A673 (cell line): Measurements from ENCODE around the gene SLC35F2. TPM values are rescaled to one million over a fixed set of nuclear protein-coding genes. Genes with fewer than 3 reads are reported as not detected.

Experiments
- BruUV-seq: library from RNA; stranded (reverse); fragments of 400-500 nt; replicated peaks from 2 replicates; lab custom pipeline; 2021; lab: Mats Ljungman, UMichigan
- CTCF ChIA-PET: fragments of 300-600 bp; sonication (Branson Sonifier 250); formaldehyde crosslinking; loops from one replicate; lab custom pipeline; 2022; ENCODE audit warnings: antibody characterized with exemption; lab: Charles Lee
- POLR2A ChIA-PET: fragments of 300-600 bp; sonication (Branson Sonifier 250); formaldehyde crosslinking; loops from one replicate; lab custom pipeline; 2022; ENCODE audit warnings: antibody characterized with exemption; ENCODE audit not compliant: low non-redundant PET; lab: Charles Lee
- DNase-seq: peaks from one replicate; pipeline ENCODE4 v3.0.0-alpha.2; 2015; ENCODE audit warnings: low spot score
- H3K27ac ChIP-seq: fragments of 200-600 bp; sonication (generic); 2 replicates; pipeline ENCODE4 v1.5.1; 2016; ENCODE audit warnings: mixed run types, low read depth, mild to moderate bottlenecking, mixed read lengths, antibody characterized with exemption, low read length; ENCODE audit not compliant: poor library complexity, severe bottlenecking
- H3K27me3 ChIP-seq: fragments of 200-600 bp; sonication (generic); replicated peaks from 2 replicates; pipeline ENCODE4 v1.6.1; 2017; ENCODE audit warnings: mixed run types, low read depth, mild to moderate bottlenecking, mixed read lengths, antibody characterized with exemption, low read length; ENCODE audit not compliant: insufficient read depth, poor library complexity
- H3K36me3 ChIP-seq: fragments of 200-600 bp; sonication (generic); 2 replicates; pipeline ENCODE4 v1.6.1; 2016; ENCODE audit warnings: mixed run types, mild to moderate bottlenecking, mixed read lengths, antibody characterized with exemption, low read length; ENCODE audit not compliant: insufficient read depth, poor library complexity, severe bottlenecking
- H3K4me1 ChIP-seq: fragments of 200-600 bp; sonication (generic); 2 replicates; pipeline ENCODE4 v1.6.1; 2017; ENCODE audit warnings: mixed run types, mild to moderate bottlenecking, mixed read lengths, antibody characterized with exemption, low read length; ENCODE audit not compliant: insufficient read depth, poor library complexity, severe bottlenecking
- H3K4me3 ChIP-seq: fragments of 200-600 bp; sonication (generic); 2 replicates; pipeline ENCODE4 v1.5.1; 2016; ENCODE audit warnings: low read depth, mixed run types, mild to moderate bottlenecking, mixed read lengths, low read length; ENCODE audit not compliant: poor library complexity, severe bottlenecking
- H3K9me3 ChIP-seq: fragments of 200-600 bp; sonication (generic); 2 replicates; pipeline ENCODE4 v1.6.1; 2016; ENCODE audit warnings: mixed run types, low read depth, mild to moderate bottlenecking, mixed read lengths, antibody characterized with exemption, low read length; ENCODE audit not compliant: poor library complexity, severe bottlenecking
- EZH2 ChIP-seq: fragments of 200-600 bp; sonication (generic); IDR thresholded peaks from 2 replicates; pipeline ENCODE4 v1.6.1; 2017; ENCODE audit warnings: borderline replicate concordance, low read depth, mild to moderate bottlenecking, mixed read lengths, antibody characterized with exemption, low read length; ENCODE audit not compliant: poor library complexity, severe bottlenecking
- intact Hi-C: fragments of 100-400 bp; cut with micrococcal nuclease; formaldehyde crosslinking; loops from one replicate; pipeline ENCODE4 v1.10.0; 2022; ENCODE audit not compliant: unreplicated experiment
- total RNA-seq: library from RNA; stranded (reverse); gene quantifications from 2 replicates; pipeline ENCODE4 v1.2.3, GENCODE V29; 2021
- TF ChIP-seq, protein P1 (sequence below): fragments of 300-800, 200-600 bp; sonication (generic); conservative IDR thresholded peaks from 2 replicates; pipeline ENCODE4 v1.5.1; 2017; ENCODE audit warnings: low read depth, mild to moderate bottlenecking, antibody characterized with exemption, low read length, moderate library complexity, mixed read lengths

The SLC35F2 gene
- total RNA-seq, 1 experiment from 2014 or later, result 95.4 TPM

DNA sequence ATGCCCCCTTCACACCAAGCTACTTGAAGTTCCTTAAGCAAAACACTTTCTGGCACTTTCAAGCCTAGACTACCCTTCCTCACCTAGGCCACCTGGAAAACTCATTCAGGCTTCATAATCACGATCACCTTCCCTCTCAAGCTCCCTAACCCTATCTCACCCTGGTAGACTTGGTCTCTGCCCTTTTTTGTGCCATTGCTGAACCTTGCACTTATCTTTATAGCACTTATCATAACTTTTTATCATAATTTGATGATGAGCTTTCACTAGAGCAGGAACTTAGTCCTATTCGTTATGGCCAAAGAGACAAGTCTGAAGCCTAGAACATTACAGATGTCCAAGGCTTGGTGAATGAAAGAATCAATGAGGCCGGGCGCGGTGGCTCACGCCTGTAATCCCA lies 5.5 kb downstream of the SLC35F2 start:
- ChIA-PET POLR2A (interaction anchor here (0.7 kb wide), 1 partner anchor 11 kb away, joined by 6 read pairs; no protein-coding TSS in a partner anchor), CTCF (no interaction called here)
- H3K27me3 ChIP-seq, result no peaks in the 10 kb centered on the region
- no TSS peak for BruUV-seq
- intact Hi-C loops, result no loop called here
- no peaks in the 10 kb centered on the region for H3K36me3 ChIP-seq
- H3K27ac ChIP-seq, result no peak overlapping the region
- no peak for DNase-seq
- TF ChIP-seq, protein P1, sequence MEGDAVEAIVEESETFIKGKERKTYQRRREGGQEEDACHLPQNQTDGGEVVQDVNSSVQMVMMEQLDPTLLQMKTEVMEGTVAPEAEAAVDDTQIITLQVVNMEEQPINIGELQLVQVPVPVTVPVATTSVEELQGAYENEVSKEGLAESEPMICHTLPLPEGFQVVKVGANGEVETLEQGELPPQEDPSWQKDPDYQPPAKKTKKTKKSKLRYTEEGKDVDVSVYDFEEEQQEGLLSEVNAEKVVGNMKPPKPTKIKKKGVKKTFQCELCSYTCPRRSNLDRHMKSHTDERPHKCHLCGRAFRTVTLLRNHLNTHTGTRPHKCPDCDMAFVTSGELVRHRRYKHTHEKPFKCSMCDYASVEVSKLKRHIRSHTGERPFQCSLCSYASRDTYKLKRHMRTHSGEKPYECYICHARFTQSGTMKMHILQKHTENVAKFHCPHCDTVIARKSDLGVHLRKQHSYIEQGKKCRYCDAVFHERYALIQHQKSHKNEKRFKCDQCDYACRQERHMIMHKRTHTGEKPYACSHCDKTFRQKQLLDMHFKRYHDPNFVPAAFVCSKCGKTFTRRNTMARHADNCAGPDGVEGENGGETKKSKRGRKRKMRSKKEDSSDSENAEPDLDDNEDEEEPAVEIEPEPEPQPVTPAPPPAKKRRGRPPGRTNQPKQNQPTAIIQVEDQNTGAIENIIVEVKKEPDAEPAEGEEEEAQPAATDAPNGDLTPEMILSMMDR, result no peak
- no peak for TF ChIP-seq EZH2
- H3K4me1 ChIP-seq, result peaks cover 39% of the 10 kb centered on the region
- H3K4me3 ChIP-seq, result no peak overlapping the region
- H3K9me3 ChIP-seq, result no peaks in the 10 kb centered on the region

DNA sequence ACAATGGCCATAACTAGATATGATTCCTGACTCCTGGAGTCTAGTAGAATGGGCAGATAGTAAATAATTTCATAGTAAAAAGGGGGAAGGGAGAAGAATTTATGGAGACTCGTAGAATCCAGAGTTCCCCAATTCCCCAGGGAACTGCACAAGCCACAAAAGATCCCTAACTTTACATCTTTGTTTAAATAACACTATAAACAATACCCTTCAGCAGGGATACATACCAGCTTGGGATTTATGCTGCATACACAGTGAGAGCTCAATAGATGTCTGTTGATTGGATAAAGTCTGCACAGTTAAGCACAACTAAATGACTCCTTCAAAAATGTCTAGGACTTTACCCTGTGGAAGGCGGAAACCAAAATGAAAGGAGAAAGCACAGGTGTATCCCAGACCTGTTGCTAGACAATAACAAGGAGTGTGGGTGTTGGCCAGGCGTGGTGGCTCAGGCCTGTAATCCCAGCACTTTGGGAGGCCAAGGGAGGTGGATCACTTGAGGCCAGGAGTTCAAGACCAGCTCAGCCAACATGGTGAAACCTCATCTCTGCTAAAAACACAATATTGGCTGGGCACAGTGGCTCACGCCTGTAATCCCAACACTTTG lies 6.8 kb downstream of the SLC35F2 start:
- POLR2A ChIA-PET, result no interaction called here

GRCh38 chr11:107849790-107850189 lies 8.8 kb downstream of the SLC35F2 start:
- no TSS peak for BruUV-seq
- H3K36me3 ChIP-seq, result no peaks in the 10 kb centered on the region
- peaks cover 49% of the 10 kb centered on the region for H3K4me1 ChIP-seq
- no peak overlapping the region for H3K4me3 ChIP-seq
- no peak for TF ChIP-seq EZH2
- TF ChIP-seq, protein P1, result no peak
- intact Hi-C loops, result no loop called here
- no peaks in the 10 kb centered on the region for H3K9me3 ChIP-seq
- POLR2A ChIA-PET, result no interaction called here
- no peaks in the 10 kb centered on the region for H3K27me3 ChIP-seq
- no peak overlapping the region for H3K27ac ChIP-seq
- CTCF ChIA-PET, result no interaction called here
- no peak for DNase-seq

More for the DNA sequence above, 6.8 kb downstream of the SLC35F2 start:
- CTCF ChIA-PET, result no interaction called here
- DNase-seq, result no peak
- H3K36me3 ChIP-seq, result no peaks in the 10 kb centered on the region
- no peak overlapping the region for H3K4me3 ChIP-seq
- H3K4me1 ChIP-seq, result peaks cover 51% of the 10 kb centered on the region
- no peak for TF ChIP-seq EZH2
- TF ChIP-seq, protein P1, result no peak
- no peaks in the 10 kb centered on the region for H3K9me3 ChIP-seq
- intact Hi-C loops, result no loop called here
- no TSS peak for BruUV-seq
- no peak overlapping the region for H3K27ac ChIP-seq
- no peaks in the 10 kb centered on the region for H3K27me3 ChIP-seq
